ENCODE measurements around the gene S100A12.

DNA sequence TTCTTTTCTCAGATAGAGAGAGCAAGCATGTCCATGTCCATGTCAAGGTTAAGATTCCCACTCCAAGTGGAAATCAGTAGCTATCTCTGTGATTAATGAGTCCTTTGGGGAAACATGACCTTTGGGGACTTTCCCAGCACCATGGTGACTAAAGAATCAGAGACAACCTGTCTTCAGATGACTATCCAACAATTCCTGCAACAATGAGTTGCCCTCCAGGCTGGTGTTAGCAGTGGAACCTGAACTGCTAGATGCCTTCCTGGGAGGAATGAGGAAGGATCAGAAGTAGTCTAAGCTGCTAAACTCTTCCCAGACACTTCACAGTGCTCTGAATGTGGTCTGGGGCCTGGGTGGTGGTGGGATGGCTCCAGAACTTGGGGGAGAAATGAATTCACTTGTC is 11.3 kb downstream of the S100A12 start:
- TF ChIP-seq, protein P1, sequence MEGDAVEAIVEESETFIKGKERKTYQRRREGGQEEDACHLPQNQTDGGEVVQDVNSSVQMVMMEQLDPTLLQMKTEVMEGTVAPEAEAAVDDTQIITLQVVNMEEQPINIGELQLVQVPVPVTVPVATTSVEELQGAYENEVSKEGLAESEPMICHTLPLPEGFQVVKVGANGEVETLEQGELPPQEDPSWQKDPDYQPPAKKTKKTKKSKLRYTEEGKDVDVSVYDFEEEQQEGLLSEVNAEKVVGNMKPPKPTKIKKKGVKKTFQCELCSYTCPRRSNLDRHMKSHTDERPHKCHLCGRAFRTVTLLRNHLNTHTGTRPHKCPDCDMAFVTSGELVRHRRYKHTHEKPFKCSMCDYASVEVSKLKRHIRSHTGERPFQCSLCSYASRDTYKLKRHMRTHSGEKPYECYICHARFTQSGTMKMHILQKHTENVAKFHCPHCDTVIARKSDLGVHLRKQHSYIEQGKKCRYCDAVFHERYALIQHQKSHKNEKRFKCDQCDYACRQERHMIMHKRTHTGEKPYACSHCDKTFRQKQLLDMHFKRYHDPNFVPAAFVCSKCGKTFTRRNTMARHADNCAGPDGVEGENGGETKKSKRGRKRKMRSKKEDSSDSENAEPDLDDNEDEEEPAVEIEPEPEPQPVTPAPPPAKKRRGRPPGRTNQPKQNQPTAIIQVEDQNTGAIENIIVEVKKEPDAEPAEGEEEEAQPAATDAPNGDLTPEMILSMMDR (IDR thresholded peaks at IDR 0.05): no peak
- TF ChIP-seq POLR2A (IDR thresholded peaks at IDR 0.05): no peak
